DND-41 (cell line): ENCODE results near the gene PLIN4.

Experiments used
- ATAC-seq: fragments of 200-7000 bp; cut with Tn5 transposase; 3 replicates; pipeline ENCODE4 v1.9.1; 2021; ENCODE audit warnings: low read depth; ENCODE audit not compliant: insufficient read depth
- DNase-seq: peaks from one replicate; pipeline ENCODE4 v3.0.0-alpha.2; 2020
- H2AFZ ChIP-seq: 2 replicates; pipeline ENCODE4 v1.6.0; 2012; ENCODE audit warnings: low read depth, low read length
- H3K27ac ChIP-seq: 2 replicates; pipeline ENCODE4 v1.5.1; 2012; ENCODE audit warnings: low read length, inconsistent platforms
- H3K27me3 ChIP-seq: fragments of 200-600 bp; sonication (generic); 2 replicates; pipeline ENCODE4 v1.6.0; 2012; ENCODE audit warnings: low read length, mild to moderate bottlenecking, inconsistent platforms; ENCODE audit not compliant: insufficient read depth, poor library complexity
- H3K36me3 ChIP-seq: 2 replicates; pipeline ENCODE4 v1.5.1; 2012; ENCODE audit warnings: low read length, inconsistent platforms; ENCODE audit not compliant: insufficient read depth
- H3K4me1 ChIP-seq: 2 replicates; pipeline ENCODE4 v1.5.1; 2012; ENCODE audit warnings: mild to moderate bottlenecking, low read length; ENCODE audit not compliant: insufficient read depth
- H3K4me2 ChIP-seq: 2 replicates; pipeline ENCODE4 v1.6.0; 2012; ENCODE audit warnings: mild to moderate bottlenecking, moderate library complexity, low read length, inconsistent platforms; ENCODE audit not compliant: insufficient read depth
- H3K4me3 ChIP-seq, 2 experiments: fragments of 200-600 bp in 1 of 2; shearing (Covaris generic) in 1 of 2; 2 replicates each; pipeline ENCODE4 v1.5.1; 2012 to 2016; ENCODE audit warnings: inconsistent platforms in 2 of 2, low read length in 2 of 2, mild to moderate bottlenecking in 2 of 2, low read depth in 1 of 2, moderate library complexity in 1 of 2
- H3K79me2 ChIP-seq: 2 replicates; pipeline ENCODE4 v1.6.0; 2012; ENCODE audit warnings: low read length, inconsistent platforms; ENCODE audit not compliant: insufficient read depth
- H3K9ac ChIP-seq: 2 replicates; pipeline ENCODE4 v1.6.0; 2012; ENCODE audit warnings: low read depth, mild to moderate bottlenecking, inconsistent platforms, low read length, moderate library complexity
- H3K9me3 ChIP-seq: 2 replicates; pipeline ENCODE4 v1.5.1; 2012; ENCODE audit warnings: low read length, moderate library complexity, mild to moderate bottlenecking, inconsistent platforms; ENCODE audit not compliant: insufficient read depth, severe bottlenecking
- H4K20me1 ChIP-seq: 2 replicates; pipeline ENCODE4 v1.6.0; 2012; ENCODE audit warnings: low read length; ENCODE audit not compliant: insufficient read depth
- CTCF ChIP-seq: IDR thresholded peaks from 2 replicates; pipeline ENCODE4 v1.5.1; 2012; ENCODE audit warnings: borderline replicate concordance, low read length, moderate library complexity, mild to moderate bottlenecking; ENCODE audit not compliant: poor library complexity, severe bottlenecking; ENCODE audit errors: extremely low read depth
- EZH2 ChIP-seq: IDR thresholded peaks from 3 replicates; pipeline ENCODE4 v1.6.1; 2012; ENCODE audit warnings: borderline replicate concordance, low read depth, mild to moderate bottlenecking, moderate library complexity, low read length, inconsistent platforms; ENCODE audit not compliant: severe bottlenecking

PLIN4 gene

DNA sequence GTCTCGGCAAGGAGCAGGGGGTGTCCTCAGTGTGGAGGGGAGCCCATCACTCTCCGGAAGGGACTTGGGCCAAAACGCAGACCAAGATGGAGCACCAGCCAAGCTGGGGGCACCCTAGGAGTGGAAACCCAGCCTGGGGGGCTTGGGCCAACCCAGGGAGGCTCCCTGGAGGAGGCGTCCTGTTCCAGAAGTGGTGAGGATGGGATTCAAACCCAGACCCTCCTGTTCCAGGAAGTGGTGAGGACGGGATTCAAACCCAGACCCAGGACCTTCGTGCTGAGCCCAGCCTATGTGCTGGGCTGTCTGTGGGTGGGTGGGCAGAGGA is 848 bp upstream of the PLIN4 start:
- H3K36me3 ChIP-seq, result no peaks in the 10 kb centered on the region
- H3K27me3 ChIP-seq, result no peaks in the 10 kb centered on the region
- H2AFZ ChIP-seq, result no peak overlapping the region
- ATAC-seq (no peak), DNase-seq (no peak)
- H3K4me2 ChIP-seq, result no peak overlapping the region
- H3K9ac ChIP-seq, result no peak overlapping the region
- TF ChIP-seq EZH2 (no peak), CTCF (no peak)
- H3K79me2 ChIP-seq, result no peaks in the 10 kb centered on the region
- H4K20me1 ChIP-seq, result no peaks in the 10 kb centered on the region
- no peaks in the 10 kb centered on the region for H3K9me3 ChIP-seq
- H3K27ac ChIP-seq, result no peak overlapping the region
- no peak overlapping the region for H3K4me3 ChIP-seq
- no peaks in the 10 kb centered on the region for H3K4me1 ChIP-seq

DNA sequence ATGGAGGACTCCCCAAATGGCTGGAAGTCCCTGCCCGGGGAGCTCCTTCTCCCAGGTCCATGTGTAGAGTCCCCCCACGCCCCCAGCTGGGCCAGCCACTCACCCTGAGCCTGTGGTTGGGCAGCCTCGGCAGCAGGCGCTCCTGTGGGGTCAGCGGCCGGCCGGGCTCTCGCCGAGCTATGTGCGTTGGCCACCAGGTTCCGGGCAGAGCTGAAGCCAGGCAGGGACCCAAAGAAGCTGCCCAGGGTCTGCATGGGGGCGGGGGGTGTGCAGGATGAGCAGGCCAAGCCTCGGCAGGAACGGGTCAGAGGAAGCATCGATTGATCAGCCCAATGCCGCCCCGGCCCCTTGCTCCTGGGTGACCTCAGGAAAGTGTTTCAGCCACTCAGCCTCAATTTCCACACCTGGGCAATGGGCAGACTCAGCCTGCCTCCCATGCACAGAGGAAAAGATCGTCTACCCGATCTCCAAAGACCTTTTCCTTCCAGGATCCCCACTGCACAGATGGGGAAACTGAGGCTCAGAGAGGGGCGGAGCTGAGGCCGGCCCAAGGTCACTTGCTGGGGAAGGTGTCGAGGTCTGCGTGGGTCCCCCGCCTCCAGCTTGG is 732 bp downstream of the PLIN4 start:
- H3K36me3 ChIP-seq, result no peaks in the 10 kb centered on the region
- no peak overlapping the region for H3K27ac ChIP-seq
- no peak for DNase-seq
- no peak for TF ChIP-seq EZH2
- TF ChIP-seq CTCF, result no peak
- H3K4me1 ChIP-seq, result no peaks in the 10 kb centered on the region
- H3K4me2 ChIP-seq, result no peak overlapping the region
- no peaks in the 10 kb centered on the region for H4K20me1 ChIP-seq
- no peak for ATAC-seq
- H3K9me3 ChIP-seq, result no peaks in the 10 kb centered on the region
- no peaks in the 10 kb centered on the region for H3K27me3 ChIP-seq
- no peak overlapping the region for H3K9ac ChIP-seq
- no peak overlapping the region for H3K4me3 ChIP-seq
- H2AFZ ChIP-seq, result no peak overlapping the region
- H3K79me2 ChIP-seq, result no peaks in the 10 kb centered on the region

DNA sequence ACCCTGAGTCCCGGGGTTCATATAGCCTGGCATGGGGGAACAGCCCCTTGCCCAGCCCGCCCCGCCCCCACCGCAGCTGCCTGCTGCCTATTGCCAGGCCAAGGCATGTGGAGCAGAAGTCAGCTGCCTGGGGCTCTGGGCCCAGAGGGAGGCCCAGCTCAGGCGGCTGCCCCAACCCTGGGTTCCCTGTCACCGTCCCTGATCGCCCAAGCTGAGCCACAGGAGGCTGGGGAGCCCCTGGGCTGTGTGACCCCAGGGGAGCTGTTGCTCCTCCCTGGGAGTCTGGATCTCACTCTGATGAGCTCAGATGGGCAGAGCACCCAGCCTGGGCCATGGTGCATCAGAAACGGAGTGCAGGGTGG is 1.4 kb downstream of the PLIN4 start:
- DNase-seq, result no peak
- H3K4me3 ChIP-seq, result no peak overlapping the region
- no peak for TF ChIP-seq CTCF
- TF ChIP-seq EZH2, result no peak
- no peak overlapping the region for H3K27ac ChIP-seq
- no peaks in the 10 kb centered on the region for H3K27me3 ChIP-seq
- no peaks in the 10 kb centered on the region for H4K20me1 ChIP-seq
- H3K4me1 ChIP-seq, result no peaks in the 10 kb centered on the region
- no peaks in the 10 kb centered on the region for H3K79me2 ChIP-seq
- no peak for ATAC-seq
- H3K36me3 ChIP-seq, result no peaks in the 10 kb centered on the region
- H3K9me3 ChIP-seq, result no peaks in the 10 kb centered on the region
- no peak overlapping the region for H2AFZ ChIP-seq
- no peak overlapping the region for H3K9ac ChIP-seq
- H3K4me2 ChIP-seq, result no peak overlapping the region
